DMS 273 (cell line): ENCODE measurements around the gene BCL3.
"Not testable (repeated sequence)": the region's sequence is repeated elsewhere in the genome, so short reads cannot be mapped to it uniquely, and the experiment has no call there.

Experiments used
- DNase-seq: peaks from one replicate; lab custom pipeline; 2025; ENCODE audit not compliant: unreplicated experiment; lab: John Stamatoyannopoulos, UW

The BCL3 gene

GRCh38 chr19:44757057-44757734 is 8.7 kb downstream of the BCL3 start:
- no peak for DNase-seq

DNA sequence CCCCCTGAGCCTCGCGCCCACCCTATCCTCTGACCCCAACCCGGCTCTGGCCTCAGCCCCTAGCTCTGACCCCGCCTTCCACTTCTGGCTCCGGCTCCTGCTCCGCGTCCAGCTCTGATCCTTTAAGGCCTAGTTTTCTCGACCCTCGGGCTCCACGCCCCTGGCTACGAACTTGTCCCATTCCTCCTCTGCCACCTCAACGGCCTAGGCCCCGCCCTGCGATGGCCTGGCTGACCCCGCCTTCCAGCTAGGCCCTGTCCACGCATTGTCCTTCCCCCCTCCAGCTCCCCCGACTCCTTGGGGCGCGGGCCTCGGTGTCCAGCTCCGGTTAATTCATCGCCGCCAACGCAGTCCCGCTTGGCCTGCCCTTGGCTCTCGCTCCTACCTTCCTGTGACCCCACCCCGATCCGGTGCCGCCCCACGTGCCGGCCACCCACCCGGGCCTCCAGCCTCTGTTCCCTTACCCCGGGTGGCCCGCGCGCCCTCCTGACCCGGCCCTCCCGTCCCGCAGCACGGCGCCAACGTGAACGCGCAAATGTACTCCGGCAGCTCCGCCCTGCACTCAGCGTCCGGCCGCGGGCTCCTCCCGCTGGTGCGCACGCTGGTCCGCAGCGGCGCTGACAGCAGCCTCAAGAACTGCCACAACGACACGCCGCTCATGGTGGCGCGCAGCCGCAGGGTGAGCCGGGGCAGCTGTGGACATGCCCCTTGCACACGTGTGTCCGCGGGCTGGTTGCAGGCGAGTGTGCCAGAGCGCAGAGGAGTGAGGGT is 9.4 kb downstream of the BCL3 start:
- no peak for DNase-seq

DNA sequence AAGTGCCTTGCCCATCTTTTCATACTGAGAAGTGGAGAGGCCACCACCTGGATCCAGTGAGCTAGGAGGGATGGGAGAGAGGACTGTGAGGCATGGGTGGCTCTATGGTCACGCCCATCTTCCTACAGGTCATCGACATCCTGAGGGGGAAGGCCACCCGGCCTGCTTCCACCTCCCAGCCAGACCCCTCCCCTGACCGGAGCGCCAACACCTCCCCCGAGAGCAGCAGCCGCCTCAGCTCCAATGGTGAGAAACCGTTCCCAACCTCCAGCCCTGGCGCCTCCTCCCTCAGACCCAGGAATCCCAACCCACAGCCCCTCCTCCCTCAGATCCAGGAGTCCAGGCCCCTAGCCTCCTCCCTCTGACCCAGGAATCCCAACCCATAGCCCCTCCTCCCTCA is 10.1 kb downstream of the BCL3 start:
- no peak for DNase-seq

- DNase-seq, result no peak
Measured at GRCh38 chr19:44759083-44759804, 10.7 kb downstream of the BCL3 start.

DNA sequence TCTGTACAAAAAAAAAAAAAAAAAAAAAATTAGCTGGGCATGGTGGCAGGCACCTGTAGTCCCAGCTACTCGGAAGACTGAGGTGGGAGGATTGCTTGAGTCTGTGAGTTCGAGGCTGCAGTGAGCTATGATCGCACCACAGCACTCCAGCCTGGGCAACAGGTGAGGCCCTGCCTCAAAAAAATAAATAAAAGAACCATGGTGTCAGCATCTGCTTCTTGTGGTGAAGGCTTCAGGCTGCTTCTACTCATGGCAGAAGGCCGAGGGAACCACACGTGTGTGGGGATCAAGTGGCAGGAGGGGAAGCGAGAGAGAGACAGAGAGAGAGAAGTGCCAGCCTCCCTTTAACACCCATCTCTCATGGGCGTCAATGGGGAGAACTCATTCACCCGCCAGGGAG is 13.5 kb downstream of the BCL3 start:
- no peak for DNase-seq

- DNase-seq, result no peak
Measured at GRCh38 chr19:44765033-44765948, 16.8 kb downstream of the BCL3 start.

- no peak for DNase-seq
Measured at GRCh38 chr19:44765949-44766335, 17.4 kb downstream of the BCL3 start.

- DNase-seq, result no peak
Measured at GRCh38 chr19:44767295-44768180, 19.0 kb downstream of the BCL3 start.

- DNase-seq, result peak; percentile 96
Measured at GRCh38 chr19:44770550-44771257, 22.2 kb downstream of the BCL3 start.

GRCh38 chr19:44772144-44772543 is 23.6 kb downstream of the BCL3 start:
- DNase-seq, result not testable (repeated sequence)

DNA sequence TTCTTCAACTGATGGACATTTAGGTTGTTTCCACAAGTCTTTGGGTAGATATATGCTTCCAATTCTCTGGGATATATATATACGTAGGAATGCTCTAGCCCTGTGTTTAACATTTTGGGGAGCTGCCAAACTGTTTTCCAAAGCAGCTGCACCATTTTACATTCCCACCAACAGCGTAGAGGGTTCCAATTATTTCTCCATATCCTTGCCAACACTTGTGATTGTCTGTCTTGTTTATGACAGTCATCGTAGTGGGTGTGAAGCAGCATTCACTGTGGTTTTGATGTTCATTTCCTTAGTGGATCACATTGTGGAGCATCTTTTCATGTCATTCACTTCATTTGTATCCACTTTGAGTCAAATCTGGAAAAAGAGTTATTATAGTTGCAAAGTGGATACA is 24.5 kb downstream of the BCL3 start:
- DNase-seq, result no peak

DNA sequence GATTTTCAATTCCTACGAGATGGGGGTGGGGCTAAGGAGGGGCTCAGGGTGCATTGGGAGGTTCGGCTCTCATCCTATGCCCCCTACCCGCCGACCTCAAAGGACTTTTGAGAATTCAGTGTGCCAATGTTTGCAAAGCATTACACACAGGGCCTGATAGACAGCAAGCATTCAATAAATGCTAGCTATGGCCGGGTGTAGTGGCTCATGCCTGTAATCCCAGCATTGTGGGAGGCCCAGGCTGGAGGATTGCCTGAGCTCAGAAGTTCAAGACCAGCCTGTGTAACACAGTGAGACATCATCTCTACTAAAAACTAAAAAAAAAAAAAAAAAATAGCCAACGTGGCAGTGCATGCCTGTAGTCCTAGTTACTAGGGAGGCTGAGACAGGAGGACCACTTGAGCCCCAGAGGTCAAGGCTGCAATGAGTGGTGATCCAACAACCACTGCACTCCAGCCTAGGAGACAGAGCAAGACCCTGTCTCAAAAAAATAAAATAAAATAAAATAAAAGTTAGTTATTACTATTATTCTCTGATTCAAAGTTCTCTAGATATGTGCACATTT is 27.2 kb downstream of the BCL3 start:
- no peak for DNase-seq

DNA sequence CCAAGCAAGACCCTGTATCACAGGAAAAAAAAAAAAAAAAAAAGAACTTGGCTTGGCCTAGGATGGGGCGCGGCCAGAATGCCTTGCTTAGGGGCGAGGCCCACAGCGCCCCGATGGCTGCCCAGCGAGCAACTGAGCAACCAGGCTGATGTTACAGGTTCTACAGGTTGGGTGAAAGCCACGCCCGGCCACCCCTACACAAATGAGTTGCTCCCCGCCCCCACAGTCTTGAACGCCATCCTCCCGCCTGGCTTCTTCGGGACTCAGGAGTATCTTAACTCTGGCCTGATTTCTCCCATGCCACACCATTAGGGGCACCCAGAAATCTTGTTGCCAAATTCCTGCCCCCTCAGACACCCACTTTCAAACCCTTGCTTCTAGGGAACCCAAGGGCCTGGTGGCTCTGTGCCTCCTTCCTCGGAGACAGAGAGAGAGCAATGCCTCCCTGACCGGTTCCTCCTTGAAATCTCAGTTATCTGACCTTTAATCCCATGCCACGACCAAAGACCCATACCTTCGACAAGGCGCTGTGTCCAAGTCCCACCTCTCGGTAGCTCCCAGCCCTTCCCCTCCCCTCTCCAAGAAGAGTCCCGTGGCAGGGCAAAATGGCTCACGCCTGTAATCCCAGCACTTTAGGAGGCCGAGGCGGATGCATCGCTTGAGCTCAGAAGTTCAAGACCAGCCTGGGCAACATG is 28.0 kb downstream of the BCL3 start:
- DNase-seq, result no peak

GRCh38 chr19:44777715-44778347 is 29.3 kb downstream of the BCL3 start, which contains the start of gene CBLC:
Gene CBLC, plus strand, starts transcription at chr19:44777890. Its CDS starts 42 bp downstream, at chr19:44777932.
- peak; percentile 55 for DNase-seq

DNA sequence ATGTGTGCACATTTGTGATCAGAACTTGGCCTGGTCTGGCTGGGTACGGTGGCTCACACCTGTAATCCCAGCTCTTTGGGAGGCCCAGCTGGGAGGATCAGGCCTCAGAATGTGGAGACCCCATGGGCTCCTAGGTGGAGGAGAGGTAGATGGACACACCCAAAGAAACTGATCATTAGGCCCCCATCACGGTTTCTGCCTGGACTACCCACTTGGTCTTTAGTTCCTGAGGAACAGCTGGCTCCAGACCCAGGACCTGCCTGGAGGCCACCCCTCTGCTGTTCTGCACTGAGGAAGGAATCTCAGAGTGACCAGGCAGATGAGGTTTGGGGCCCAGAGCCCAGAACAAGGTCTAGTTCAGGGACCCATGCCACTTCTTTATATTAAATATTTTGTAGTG is 30.6 kb downstream of the BCL3 start:
- DNase-seq, result no peak

- not testable (repeated sequence) for DNase-seq
Measured at GRCh38 chr19:44781694-44782093, 33.2 kb downstream of the BCL3 start.

DNA sequence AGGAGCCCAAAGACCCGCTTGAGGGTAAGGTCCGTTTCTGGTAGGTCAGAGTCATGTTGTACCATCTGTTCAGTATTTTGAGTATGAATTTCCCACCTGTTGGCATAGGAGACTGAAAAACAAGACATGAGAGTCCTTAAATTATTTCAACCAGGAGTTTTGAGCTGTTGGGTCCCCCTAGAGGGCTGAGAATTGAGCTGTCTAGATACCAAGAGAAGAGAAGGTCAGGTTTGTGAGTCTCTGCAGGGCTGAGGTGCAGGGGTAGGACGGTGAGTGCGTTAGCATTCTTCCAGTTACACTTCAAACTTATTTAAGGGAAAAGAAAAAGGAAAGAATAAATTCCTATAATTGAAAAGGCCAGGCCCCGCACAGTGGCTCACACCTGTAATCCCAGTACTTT is 34.2 kb downstream of the BCL3 start:
- DNase-seq, result peak; percentile 53

- DNase-seq, result no peak
Measured at GRCh38 chr19:44783545-44783944, 35.0 kb downstream of the BCL3 start.
